Measurements from ENCODE around the gene TENT4A.
A peak's percentile ranks its signal among the peaks of the same experiment; 100 is the strongest.

The TENT4A gene

GRCh38 chr5:6700685-6701355 lies 12.4 kb upstream of the TENT4A start:
- no peak for DNase-seq (ENCODE audit: low spot score)

- no peak for DNase-seq (ENCODE audit: low spot score)
Measured at GRCh38 chr5:6701491-6701890, 11.7 kb upstream of the TENT4A start.

DNA sequence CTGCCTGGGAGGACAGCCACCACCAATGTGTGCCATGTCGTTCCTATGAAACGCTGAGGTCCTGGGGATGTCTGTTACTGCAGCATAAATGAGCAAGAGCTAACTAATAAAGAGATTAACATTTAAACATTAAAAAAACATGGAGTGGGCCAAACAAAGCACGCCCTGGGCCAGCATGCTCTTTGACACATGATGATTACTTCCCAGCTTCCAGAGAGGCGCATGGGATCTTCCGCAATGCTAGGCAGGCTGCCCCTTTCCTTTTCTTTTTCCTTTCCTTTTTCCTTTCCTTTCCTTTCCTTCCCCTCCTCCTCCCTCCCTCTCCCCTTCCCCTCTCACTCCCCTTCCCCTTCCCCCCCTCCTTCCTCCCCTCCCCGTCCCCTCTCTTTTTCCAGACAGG lies 10.6 kb upstream of the TENT4A start:
- DNase-seq (ENCODE audit: low spot score) = no peak

- DNase-seq (ENCODE audit: low spot score) = no peak
Measured at GRCh38 chr5:6703806-6704205, 9.4 kb upstream of the TENT4A start.

- no peak for DNase-seq (ENCODE audit: low spot score)
Measured at GRCh38 chr5:6704361-6704851, 8.8 kb upstream of the TENT4A start.

DNA sequence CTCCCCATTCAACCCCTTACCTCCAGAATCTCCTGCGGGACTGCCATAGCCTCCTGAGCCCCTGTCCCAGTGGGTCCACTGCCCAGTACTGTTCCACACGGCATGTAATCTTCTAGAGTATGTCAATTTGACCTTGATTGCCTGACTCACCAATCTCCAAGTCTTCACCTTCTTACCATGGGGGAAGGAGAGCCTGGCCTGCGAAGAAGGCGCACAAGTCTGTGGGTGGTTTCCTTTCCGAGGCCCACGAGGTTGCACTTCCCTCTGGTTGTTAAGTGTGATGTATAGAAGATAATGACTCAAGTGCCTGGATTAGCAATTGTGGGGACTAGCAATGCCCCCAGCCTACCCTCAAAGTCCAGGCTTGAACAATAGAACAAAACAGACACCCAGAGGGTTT lies 8.1 kb upstream of the TENT4A start:
- DNase-seq (ENCODE audit: low spot score) = no peak

DNA sequence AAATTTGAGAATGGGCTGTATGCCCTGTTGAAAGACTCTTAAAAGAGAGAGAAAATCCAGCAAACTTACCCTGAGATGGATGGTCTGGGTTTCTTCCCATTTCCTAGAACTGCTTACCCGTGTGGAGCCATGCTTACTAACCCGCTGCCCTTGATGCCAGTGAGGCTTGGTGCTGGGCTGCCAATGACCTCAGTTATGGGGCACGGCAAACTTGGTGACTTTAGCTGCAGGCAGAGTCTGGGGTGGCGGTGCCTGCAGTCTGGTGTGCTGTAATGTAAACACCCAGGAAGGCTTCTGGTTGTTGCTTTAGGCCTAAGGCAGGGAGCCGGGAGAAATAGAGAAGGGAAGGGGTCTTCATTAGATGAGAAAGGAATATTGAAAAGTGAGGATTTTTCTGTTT lies 7.3 kb upstream of the TENT4A start:
- no peak for DNase-seq (ENCODE audit: low spot score)

GRCh38 chr5:6707852-6708251 lies 5.4 kb upstream of the TENT4A start:
- no peak for DNase-seq (ENCODE audit: low spot score)

DNA sequence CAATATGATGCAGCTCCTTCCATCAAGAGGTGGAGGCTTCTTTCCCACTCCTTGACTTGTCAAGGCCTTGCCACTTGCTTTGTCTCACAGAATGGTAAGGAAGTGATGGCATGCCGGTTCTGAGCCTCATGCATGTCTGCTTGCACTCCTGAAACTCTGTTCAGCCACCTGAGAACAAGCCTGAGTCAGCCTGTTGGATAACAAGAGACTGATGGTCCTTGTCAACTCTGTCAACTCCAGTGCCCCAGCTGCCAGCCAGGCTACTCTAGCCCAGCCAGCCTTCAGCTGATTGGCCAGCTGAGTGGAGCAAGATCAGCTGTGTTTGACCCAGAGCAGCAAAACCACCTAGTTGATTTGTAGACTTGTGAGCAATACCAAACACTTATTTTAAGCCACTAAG lies 4.4 kb upstream of the TENT4A start:
- no peak for DNase-seq (ENCODE audit: low spot score)

- no peak for DNase-seq (ENCODE audit: low spot score)
Measured at GRCh38 chr5:6710070-6710469, 3.2 kb upstream of the TENT4A start.

DNA sequence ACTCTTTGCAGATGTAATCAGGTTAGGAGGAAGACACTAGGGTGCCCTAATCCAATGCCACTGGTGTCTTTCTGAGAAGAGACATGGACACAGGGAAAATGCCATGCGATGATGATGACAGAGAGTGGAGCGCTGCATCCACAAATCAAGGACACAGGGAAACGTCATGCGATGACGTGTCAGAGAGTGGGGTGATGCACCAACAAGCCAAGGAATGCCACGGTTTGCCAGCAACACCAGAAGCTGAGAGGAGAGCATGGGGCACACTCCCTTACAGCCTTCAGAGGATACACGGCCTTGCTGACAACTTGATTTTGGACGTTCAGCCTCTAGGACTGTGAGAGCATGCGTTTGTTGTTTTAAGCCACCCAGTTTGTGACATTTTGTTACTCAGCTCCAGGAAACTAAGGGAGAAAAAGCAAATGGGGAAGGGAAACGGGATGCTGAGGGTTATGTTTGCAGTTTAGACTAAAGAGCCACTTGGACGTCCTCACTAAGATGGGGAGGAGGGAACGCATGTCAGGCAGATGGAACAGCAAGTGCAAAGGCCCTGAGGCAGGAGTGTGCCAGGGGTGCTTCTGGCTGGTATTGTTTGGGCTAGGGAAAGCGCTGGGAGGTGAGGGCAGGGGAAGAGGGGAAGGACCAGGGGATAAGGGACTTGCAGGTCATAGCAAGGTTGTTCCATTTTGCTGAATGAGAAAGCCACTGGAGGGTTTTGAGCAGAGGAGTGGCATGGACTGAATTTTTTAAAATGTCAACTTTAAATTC lies 2.5 kb upstream of the TENT4A start:
- DNase-seq (ENCODE audit: low spot score) = no peak

GRCh38 chr5:6711409-6712141 lies 1.7 kb upstream of the TENT4A start:
- no peak for DNase-seq (ENCODE audit: low spot score)

DNA sequence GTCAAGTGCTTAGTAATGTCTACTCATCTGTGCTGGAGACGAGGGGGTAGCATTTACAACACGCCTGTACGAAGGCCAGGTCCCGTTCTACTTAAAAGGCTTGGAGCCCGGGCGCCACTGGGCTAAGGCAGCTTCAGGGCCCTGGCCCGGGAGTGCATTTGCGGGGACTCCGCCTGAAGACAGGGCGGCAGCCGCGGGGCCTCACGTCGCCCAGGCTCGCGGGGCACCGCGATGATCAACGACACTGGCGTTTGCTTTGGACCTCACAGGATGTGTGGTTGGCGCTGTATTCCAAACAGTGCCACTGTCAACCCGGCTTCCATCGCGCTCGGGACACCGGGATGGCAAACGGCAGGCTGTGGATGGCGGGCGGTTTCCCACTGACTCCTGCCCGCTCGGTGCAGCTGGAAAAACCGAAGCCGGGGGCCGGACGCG lies 1.1 kb upstream of the TENT4A start:
- DNase-seq (ENCODE audit: low spot score) = peak; percentile 54

GRCh38 chr5:6712577-6713273 lies 507 bp upstream of the TENT4A start:
- DNase-seq (ENCODE audit: low spot score) = peak; percentile 97

DNA sequence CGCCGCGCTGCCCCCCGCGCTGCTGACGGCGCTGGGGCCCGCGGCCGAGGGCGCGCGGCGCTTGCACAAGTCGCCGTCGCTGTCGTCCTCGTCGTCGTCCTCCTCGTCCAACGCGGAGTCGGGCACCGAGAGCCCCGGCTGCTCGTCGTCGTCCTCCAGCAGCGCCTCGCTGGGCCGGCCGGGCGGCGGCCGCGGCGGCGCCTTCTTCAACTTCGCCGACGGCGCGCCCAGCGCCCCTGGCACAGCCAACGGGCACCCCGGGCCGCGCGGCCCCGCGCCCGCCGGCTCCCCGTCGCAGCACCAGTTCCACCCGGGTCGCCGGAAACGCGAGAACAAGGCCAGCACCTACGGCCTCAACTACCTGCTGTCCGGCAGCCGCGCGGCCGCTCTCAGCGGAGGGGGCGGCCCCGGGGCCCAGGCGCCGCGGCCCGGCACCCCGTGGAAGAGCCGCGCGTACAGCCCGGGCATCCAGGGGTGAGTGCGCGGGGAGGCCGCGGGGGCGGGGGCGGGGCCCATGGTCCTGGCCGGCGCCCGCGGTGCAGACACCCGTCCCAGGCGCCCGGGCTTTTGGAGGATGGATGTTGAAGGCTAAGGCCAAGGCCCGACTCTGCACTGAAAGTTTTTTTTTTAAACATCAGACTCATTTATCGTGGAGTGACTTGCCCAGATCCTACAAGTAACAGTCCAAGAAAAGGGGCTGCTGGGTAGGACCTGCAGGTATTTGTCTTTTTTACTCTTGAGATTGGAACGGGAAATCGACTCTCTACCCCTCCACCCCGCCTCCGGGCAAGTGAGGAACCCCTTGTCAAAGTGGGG lies 1.2 kb downstream of the TENT4A start:
- no peak for DNase-seq (ENCODE audit: low spot score)

DNA sequence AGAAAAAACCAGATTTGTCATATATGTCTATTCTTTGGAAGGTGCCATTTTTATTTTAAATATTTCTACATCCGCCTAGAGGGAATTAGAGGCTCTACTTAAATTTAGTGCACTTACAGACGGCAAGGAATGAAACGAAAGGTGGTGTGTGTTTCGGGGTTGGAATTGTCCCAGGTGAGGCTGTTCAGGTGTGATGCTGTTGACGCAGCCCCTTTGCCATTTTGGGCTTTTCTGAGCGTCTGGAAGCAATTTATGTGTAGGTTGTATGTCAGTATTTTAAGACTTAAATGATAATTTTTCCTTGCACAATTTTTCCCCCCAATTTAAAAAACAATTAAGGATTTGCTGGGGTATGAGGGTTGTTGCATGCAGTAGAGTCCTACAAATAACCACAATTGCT lies 2.0 kb downstream of the TENT4A start:
- DNase-seq (ENCODE audit: low spot score) = no peak

GRCh38 chr5:6715758-6716628 lies 2.8 kb downstream of the TENT4A start:
- DNase-seq (ENCODE audit: low spot score) = no peak

DNA sequence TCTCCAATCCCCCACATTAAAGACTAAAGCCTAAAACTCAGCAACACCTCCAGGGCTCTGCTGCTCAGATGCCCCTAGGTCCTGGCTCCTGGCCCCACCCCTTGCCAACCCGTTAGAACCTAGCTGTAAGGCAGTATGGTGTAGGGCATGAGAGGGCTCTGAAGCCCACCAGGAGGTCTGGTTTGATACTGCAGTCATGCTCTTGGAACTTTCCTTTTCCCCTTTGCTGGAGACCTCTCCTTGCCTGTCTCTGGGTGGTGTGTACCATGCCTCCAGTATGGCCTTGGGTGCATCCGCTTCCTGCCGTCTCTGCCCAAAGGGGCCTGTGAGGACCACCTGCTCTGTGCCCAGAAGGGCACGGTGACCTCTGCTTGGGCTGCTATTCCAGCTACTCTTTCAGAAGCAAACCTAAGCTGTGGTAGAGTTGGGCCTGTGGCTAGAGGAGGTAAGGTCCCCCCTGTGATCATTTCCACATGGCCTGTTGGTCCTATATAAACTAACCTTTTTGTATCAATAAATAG lies 3.5 kb downstream of the TENT4A start:
- no peak for DNase-seq (ENCODE audit: low spot score)

- DNase-seq (ENCODE audit: low spot score) = no peak
Measured at GRCh38 chr5:6717247-6717646, 4.0 kb downstream of the TENT4A start.

DNA sequence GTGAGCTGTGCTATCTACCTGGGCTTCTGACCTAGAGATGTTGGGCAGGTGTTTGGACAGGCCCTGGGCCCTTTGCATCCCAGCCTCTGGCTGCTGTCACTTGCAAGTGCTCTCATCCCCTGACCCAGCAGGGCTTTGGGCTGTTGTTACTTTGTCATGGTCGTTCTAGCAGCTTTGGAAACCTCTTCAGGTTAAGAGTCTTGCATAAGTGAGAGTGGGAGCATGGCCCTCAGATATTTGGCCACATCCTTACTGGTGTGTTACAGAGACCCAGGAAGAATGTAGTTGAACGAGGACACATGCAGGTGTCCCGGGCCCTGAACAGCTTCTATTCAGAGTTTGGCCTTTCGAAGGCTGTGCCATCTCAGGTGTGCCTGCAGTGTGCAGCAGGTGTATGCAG lies 4.5 kb downstream of the TENT4A start:
- no peak for DNase-seq (ENCODE audit: low spot score)

All from cerebellar cortex (tissue), 1 donor.